ENCODE data around the gene INPP5A. TPM values are rescaled to one million over a fixed set of nuclear protein-coding genes. Genes with fewer than 3 reads are reported as not detected.

The INPP5A gene
- total RNA-seq, 2 donors from 2014 or later: 20.7 to 26.7 TPM

- no peaks in the 10 kb centered on the region for H3K9me3 Mint-ChIP-seq
- H3K36me3 Mint-ChIP-seq (ENCODE audit: low read depth): no peaks in the 10 kb centered on the region
- no peaks in the 10 kb centered on the region for H3K4me1 Mint-ChIP-seq
- TF ChIP-seq, protein P1, sequence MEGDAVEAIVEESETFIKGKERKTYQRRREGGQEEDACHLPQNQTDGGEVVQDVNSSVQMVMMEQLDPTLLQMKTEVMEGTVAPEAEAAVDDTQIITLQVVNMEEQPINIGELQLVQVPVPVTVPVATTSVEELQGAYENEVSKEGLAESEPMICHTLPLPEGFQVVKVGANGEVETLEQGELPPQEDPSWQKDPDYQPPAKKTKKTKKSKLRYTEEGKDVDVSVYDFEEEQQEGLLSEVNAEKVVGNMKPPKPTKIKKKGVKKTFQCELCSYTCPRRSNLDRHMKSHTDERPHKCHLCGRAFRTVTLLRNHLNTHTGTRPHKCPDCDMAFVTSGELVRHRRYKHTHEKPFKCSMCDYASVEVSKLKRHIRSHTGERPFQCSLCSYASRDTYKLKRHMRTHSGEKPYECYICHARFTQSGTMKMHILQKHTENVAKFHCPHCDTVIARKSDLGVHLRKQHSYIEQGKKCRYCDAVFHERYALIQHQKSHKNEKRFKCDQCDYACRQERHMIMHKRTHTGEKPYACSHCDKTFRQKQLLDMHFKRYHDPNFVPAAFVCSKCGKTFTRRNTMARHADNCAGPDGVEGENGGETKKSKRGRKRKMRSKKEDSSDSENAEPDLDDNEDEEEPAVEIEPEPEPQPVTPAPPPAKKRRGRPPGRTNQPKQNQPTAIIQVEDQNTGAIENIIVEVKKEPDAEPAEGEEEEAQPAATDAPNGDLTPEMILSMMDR (conservative IDR thresholded peaks at IDR 0.05): no peak
- H3K27me3 ChIP-seq (ENCODE audit: control insufficient read depth, insufficient read depth, low read length, poor library complexity, severe bottlenecking): no peaks in the 10 kb centered on the region
- no peak overlapping the region for H3K4me3 Mint-ChIP-seq
- no peak overlapping the region for H3K4me3 ChIP-seq (ENCODE audit: low read length)
- 86 to 95% methylated on average over 6 to 14 of the region's 14 CpGs for WGBS, 2 experiments (ENCODE audit: insufficient coverage in 1 of 2, insufficient read length in 1 of 2)
- no peak overlapping the region for H3K27ac ChIP-seq (ENCODE audit: low read depth, low read length)
- H3K9me3 ChIP-seq (ENCODE audit: control insufficient read depth, low read length): no peaks in the 10 kb centered on the region
- H3K27me3 Mint-ChIP-seq (ENCODE audit: insufficient read depth): no peaks in the 10 kb centered on the region
- no peaks in the 10 kb centered on the region for H3K4me1 ChIP-seq (ENCODE audit: control insufficient read depth, insufficient read depth, low read length)
- no peak for DNase-seq
- no peaks in the 10 kb centered on the region for H3K36me3 ChIP-seq (ENCODE audit: control insufficient read depth, insufficient read depth, low read length)
- H3K27ac Mint-ChIP-seq: no peak overlapping the region
- H3K9ac ChIP-seq (ENCODE audit: extremely low read depth, low read length, poor library complexity, severe bottlenecking): no peak overlapping the region
Observed at GRCh38 chr10:132562916-132563456, 25.4 kb downstream of the INPP5A start.

DNA sequence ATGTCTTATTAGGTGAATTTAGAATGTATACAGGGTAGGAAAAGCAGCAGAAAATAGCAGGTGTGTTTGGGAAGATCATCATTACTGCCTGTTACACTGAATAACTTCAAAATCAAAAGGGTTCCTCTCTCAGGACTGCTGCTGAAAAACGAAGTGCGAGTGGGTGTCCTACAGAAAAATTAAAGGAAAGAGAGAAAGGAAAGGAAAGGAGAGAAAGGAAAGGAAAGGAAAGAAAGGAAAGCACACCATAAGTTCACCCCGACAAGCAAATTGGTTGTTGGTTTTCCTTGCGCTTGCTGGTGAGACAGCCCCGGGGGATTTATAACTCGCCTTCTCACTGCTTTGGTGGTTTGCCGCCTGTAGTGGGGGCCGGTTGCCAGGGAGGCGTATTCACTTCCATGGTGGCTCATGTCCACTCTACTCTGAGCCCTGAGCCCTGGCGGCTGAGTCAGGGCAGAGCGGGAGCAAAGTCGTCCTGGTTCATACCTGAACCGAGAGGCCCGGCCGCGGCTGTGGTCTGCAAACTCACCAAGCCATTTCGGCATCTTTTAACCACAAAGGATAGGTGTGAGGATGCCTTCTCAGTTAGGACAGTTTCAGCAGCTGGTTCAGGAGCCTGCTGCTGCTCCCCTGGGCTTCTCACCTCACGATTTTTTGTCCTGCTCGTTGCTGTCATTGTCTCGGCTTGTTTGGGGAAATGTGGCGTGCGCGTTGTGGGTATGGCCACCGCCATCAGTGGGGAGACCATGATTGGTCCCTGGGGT is 26.1 kb downstream of the INPP5A start:
- H3K27me3 Mint-ChIP-seq (ENCODE audit: insufficient read depth): no peaks in the 10 kb centered on the region
- DNase-seq: no peak
- TF ChIP-seq, protein P1 (conservative IDR thresholded peaks at IDR 0.05): no peak
- no peaks in the 10 kb centered on the region for H3K9me3 ChIP-seq (ENCODE audit: control insufficient read depth, low read length)
- no peak overlapping the region for H3K27ac ChIP-seq (ENCODE audit: low read depth, low read length)
- no peaks in the 10 kb centered on the region for H3K9me3 Mint-ChIP-seq
- H3K4me3 ChIP-seq (ENCODE audit: low read length): no peak overlapping the region
- WGBS, 2 experiments (ENCODE audit: insufficient coverage in 1 of 2, insufficient read length in 1 of 2): 90 to 91% methylated on average over 17 to 24 of the region's 24 CpGs
- no peak overlapping the region for H3K9ac ChIP-seq (ENCODE audit: extremely low read depth, low read length, poor library complexity, severe bottlenecking)
- H3K36me3 ChIP-seq (ENCODE audit: control insufficient read depth, insufficient read depth, low read length): no peaks in the 10 kb centered on the region
- H3K36me3 Mint-ChIP-seq (ENCODE audit: low read depth): no peaks in the 10 kb centered on the region
- no peak overlapping the region for H3K4me3 Mint-ChIP-seq
- H3K4me1 ChIP-seq (ENCODE audit: control insufficient read depth, insufficient read depth, low read length): no peaks in the 10 kb centered on the region
- H3K4me1 Mint-ChIP-seq: no peaks in the 10 kb centered on the region
- no peak overlapping the region for H3K27ac Mint-ChIP-seq
- no peaks in the 10 kb centered on the region for H3K27me3 ChIP-seq (ENCODE audit: control insufficient read depth, insufficient read depth, low read length, poor library complexity, severe bottlenecking)

GRCh38 chr10:132564249-132564605 is 26.6 kb downstream of the INPP5A start:
- no peaks in the 10 kb centered on the region for H3K36me3 ChIP-seq (ENCODE audit: control insufficient read depth, insufficient read depth, low read length)
- no peaks in the 10 kb centered on the region for H3K4me1 Mint-ChIP-seq
- no peaks in the 10 kb centered on the region for H3K9me3 Mint-ChIP-seq
- H3K9ac ChIP-seq (ENCODE audit: extremely low read depth, low read length, poor library complexity, severe bottlenecking): no peak overlapping the region
- H3K9me3 ChIP-seq (ENCODE audit: control insufficient read depth, low read length): no peaks in the 10 kb centered on the region
- H3K27ac Mint-ChIP-seq: no peak overlapping the region
- H3K36me3 Mint-ChIP-seq (ENCODE audit: low read depth): no peaks in the 10 kb centered on the region
- H3K4me3 ChIP-seq (ENCODE audit: low read length): no peak overlapping the region
- 95 to 96% methylated on average over 4 to 10 of the region's 10 CpGs for WGBS, 2 experiments (ENCODE audit: insufficient coverage in 1 of 2, insufficient read length in 1 of 2)
- H3K4me1 ChIP-seq (ENCODE audit: control insufficient read depth, insufficient read depth, low read length): no peaks in the 10 kb centered on the region
- H3K27me3 ChIP-seq (ENCODE audit: control insufficient read depth, insufficient read depth, low read length, poor library complexity, severe bottlenecking): no peaks in the 10 kb centered on the region
- TF ChIP-seq, protein P1 (conservative IDR thresholded peaks at IDR 0.05): no peak
- DNase-seq: no peak
- no peaks in the 10 kb centered on the region for H3K27me3 Mint-ChIP-seq (ENCODE audit: insufficient read depth)
- no peak overlapping the region for H3K27ac ChIP-seq (ENCODE audit: low read depth, low read length)
- no peak overlapping the region for H3K4me3 Mint-ChIP-seq
